Stimulated activated naive CD4-positive, alpha-beta T cell treated with Interleukin-2 at 50 U/mL for 16 hours (primary cell): ENCODE measurements around the gene SVIL.
"Not testable (repeated sequence)": the region's sequence is repeated elsewhere in the genome, so short reads cannot be mapped to it uniquely, and the experiment has no call there.

Experiments used
- DNase-seq: peaks from one replicate; lab custom pipeline; 2025; lab: John Stamatoyannopoulos, UW

Gene SVIL

GRCh38 chr10:29452546-29452945, 182.2 kb downstream of the SVIL start:
- no peak for DNase-seq

DNA sequence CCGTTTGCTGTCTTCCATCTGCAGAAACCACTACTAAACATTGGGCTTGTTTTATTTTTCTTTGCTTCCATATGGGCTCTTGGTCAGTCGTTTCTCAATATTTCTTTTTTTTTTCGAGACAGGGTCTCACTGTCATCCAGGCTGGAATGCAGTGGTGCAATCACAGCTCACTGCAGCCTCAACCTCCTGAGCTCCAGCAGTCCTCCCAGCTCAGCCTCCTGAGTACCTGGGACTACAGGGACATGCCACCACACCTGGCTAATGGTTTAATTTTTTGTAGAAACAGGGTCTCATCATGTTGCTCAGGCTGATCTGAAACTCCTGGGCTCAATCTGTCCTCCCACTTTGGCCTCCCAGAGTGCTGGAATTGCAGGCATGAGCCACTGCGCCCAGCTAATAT, 182.8 kb downstream of the SVIL start:
- no peak for DNase-seq

- DNase-seq: no peak
Observed at GRCh38 chr10:29450405-29450804, 184.4 kb downstream of the SVIL start.

GRCh38 chr10:29448756-29449592, 185.8 kb downstream of the SVIL start:
- DNase-seq: peak; percentile 62

DNA sequence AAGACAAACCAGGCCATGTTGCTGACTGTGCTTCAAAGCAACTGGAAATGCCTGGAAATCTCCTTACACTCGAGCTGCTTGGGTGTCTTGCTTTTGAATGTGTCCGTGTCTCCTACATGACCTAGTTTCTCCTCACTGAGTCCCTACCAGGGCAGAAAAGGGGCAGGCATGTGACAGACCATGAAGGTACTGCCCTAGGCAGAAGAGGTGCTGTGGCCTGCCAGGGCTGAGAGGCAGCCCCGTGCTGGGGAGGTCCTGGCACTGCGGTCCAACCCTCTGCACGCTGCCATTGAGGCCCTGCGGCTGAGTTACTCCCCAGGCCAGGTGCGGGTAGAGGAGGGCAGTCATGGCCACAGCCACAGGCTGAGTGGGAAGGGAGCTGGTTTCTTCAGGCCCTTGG, 186.6 kb downstream of the SVIL start:
- no peak for DNase-seq

DNA sequence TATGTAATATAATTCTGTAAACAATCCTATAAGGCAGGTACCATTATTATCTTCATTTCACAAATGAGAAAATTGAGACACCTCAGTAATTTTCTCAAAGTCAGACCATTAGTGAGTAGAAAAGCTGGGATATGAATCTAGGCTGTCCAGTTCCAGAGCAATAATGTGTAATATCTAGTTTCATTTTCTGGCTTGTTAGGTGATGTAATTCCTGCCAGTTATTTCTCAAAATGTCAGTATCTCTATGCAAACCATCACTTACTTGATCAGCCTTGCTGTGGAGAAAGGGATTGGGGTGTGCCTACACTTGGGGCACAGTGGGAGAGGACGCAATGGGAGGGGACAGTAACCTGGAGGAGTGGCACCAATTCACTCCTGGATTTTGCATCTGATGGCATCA, 188.4 kb downstream of the SVIL start:
- no peak for DNase-seq

- DNase-seq: no peak
Observed at GRCh38 chr10:29443745-29444523, 190.8 kb downstream of the SVIL start.

GRCh38 chr10:29440981-29441380, 193.8 kb downstream of the SVIL start:
- no peak for DNase-seq

- DNase-seq: not testable (repeated sequence)
Observed at GRCh38 chr10:29439005-29439404, 195.8 kb downstream of the SVIL start.

GRCh38 chr10:29438271-29438670, 196.5 kb downstream of the SVIL start:
- no peak for DNase-seq

GRCh38 chr10:29437871-29438270, 196.9 kb downstream of the SVIL start:
- no peak for DNase-seq

- DNase-seq: no peak
Observed at GRCh38 chr10:29435809-29436501, 198.8 kb downstream of the SVIL start.

DNA sequence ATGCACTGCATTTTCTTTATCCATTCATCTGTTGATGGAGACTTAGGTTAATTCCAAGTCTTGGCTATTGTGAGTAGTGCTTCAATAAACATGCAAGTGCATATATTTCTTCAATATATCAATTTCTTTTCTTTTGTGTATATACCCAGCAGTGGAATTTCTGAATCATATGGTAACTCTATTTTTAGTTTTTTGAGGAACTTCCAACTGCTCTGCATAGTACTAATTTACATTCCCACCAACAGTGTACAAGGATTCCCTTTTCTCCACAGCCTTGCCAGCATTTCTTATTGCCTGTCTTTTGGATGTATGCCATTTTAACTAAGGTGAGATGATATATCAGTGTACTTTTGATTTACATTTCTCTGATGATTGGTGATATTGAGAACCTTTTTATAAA, 200.7 kb downstream of the SVIL start:
- no peak for DNase-seq

GRCh38 chr10:29431711-29432110, 203.1 kb downstream of the SVIL start:
- DNase-seq: no peak

DNA sequence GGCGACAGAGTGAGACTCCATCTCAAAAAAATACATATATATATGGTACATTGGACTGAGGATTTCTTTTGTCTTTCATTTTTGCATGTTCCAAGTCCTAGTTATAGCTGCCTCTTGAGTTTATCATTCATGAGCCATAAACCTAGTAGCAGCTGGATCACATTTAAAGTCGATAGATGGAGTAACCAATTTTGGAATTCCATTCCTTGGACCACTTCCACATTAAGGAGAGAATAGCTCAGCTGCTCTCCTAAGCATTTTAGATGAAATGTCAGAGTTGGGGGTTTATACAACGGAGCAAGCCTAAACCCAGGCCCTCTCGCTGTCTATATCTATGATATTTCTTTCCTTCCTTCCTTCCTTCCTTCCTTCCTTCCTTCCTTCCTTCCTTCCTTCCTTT, 204.7 kb downstream of the SVIL start:
- DNase-seq: no peak

GRCh38 chr10:29428486-29428885, 206.3 kb downstream of the SVIL start:
- DNase-seq: no peak

DNA sequence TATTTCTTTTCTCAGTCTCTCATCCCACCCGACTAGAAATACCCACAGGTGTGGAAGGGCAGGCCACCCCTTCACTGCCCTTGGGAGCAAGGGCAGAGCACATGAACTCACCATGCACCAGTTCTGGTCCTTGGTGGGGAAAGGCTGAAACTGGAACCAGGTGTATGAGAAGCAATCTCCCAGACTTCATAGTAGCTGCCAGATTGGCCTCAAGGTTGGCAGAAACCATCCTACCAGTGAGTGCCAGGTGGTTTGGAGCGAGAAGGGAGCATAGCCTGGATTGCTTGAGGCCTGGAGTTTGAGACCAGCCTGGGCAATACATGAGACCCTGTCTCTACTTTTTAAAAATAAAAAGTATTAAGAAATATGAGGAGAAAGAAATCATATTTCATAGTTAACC, 207.1 kb downstream of the SVIL start:
- DNase-seq: no peak

GRCh38 chr10:29426420-29426819, 208.4 kb downstream of the SVIL start:
- DNase-seq: no peak

- DNase-seq: no peak
Observed at GRCh38 chr10:29424017-29424416, 210.8 kb downstream of the SVIL start.

DNA sequence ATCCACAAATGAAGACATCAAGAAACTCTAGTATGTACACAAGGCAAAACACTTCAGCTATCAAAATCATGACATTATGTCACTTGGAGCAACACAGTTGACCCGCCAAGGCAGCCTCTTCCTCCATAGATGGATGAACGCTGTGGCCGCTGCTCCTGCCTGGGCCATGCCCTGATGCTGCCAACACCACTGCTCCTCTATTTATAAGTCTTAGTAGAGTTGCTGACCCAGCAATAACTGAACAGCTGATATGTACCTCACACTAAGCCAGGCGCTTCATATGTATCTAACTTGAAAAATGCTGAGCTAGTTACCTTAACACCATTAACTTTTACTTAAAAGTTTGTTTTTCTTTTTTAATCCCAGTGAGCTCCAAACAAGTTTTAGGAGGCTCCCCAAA, 214.0 kb downstream of the SVIL start:
- no peak for DNase-seq

DNA sequence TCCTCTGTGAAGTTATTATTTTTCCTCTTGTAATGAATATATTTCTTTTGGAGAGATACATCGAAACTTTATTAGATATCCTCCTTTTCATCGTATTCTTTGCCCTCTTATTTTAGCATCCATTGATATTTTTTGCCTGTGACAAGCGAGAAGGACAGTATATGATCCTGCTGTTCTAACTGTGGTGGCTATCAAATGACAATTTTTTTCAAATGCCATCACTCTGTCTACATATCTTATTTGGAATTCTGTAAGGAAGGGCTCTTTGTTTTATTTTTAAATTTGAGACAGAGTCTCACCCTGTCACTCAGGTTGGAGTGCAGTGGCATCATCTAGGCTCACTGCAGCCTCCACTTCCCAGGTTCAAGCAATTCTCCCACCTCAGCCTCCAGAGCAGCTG, 217.4 kb downstream of the SVIL start:
- no peak for DNase-seq

GRCh38 chr10:29415876-29416275, 218.9 kb downstream of the SVIL start:
- no peak for DNase-seq

GRCh38 chr10:29414501-29414900, 220.3 kb downstream of the SVIL start:
- DNase-seq: no peak
